Measurements from ENCODE around the gene SLC35E3. TPM values are rescaled to one million over a fixed set of nuclear protein-coding genes. Genes with fewer than 3 reads are reported as not detected.

Gene SLC35E3
- total RNA-seq, 1 experiment from 2014 or later = 4.9 TPM

DNA sequence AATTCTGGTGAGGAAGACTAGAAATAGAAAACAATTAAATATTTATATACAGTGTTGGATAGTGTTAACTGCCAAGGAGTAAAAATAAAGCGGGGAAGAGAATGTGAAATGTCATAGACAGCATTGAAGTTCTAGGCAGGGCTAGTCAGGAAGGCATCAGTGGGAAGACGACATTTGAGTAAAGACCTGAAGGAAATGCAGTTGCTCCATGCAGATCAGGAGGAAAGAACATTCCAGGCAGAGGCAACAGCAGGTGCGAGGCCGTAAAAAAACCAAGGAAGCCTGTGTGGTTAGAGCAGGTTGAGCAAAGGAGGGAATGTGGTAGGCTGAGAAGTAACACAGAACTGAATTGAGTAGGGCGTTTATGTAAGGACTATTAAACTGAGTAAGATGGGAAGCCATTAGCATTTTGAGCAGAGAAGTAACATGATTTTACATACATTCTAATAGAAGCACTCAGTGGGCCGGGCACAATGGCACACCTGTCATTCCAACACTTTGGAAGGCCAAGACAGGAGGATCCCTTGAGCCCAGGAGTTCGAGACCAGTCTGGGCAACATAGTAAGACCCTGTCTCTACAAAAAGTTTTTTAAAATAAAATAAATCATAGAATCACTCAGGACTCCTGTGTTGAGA, 14.9 kb downstream of the SLC35E3 start:
- Histone ChIP-seq H3K9ac (ENCODE audit: low read length) (no peak overlapping the region), H3K79me2 (ENCODE audit: insufficient read depth, low read length) (no peaks in the 10 kb centered on the region), H3K36me3 (ENCODE audit: control insufficient read depth in 1 of 2, insufficient read depth in 2 of 2, low read length in 2 of 2) (peaks cover 3 to 4% of the 10 kb centered on the region in 2 experiments; a peak in 1 of 4 replicates), H4K20me1 (ENCODE audit: insufficient read depth) (no peaks in the 10 kb centered on the region), H3K4me2 (ENCODE audit: low read length) (no peak overlapping the region), H3K27ac (ENCODE audit: low read depth, low read length) (no peak overlapping the region), H3K27me3 (ENCODE audit: insufficient read depth, low read length) (no peaks in the 10 kb centered on the region), H3K9me2 (ENCODE audit: insufficient read depth) (no peaks in the 10 kb centered on the region), H3K9me3 (ENCODE audit: control insufficient read depth in 1 of 2, insufficient read depth in 1 of 2, low read depth in 1 of 2, low read length in 2 of 2) (no peaks in the 10 kb centered on the region), H3K4me3 (replicated peaks in 1 of 2; ENCODE audit: low read depth in 1 of 2, low read length in 2 of 2) (no peak overlapping the region), H3K4me1 (ENCODE audit: control insufficient read depth in 1 of 2, insufficient read depth in 2 of 2, low read length in 2 of 2) (no peaks in the 10 kb centered on the region), H2AFZ (ENCODE audit: low read depth, low read length, poor library complexity, severe bottlenecking) (no peak overlapping the region)
- RAD21 ChIA-PET (ENCODE audit: low non-redundant PET in 1 of 2, low total read pairs in 2 of 2, uncharacterized antibody in 2 of 2, unreplicated experiment in 2 of 2) = no interaction called here
- TF ChIP-seq EGR1 (IDR thresholded peaks at IDR 0.05; ENCODE audit: low read depth) (no peak), EZH2 (IDR thresholded peaks at IDR 0.05) (no peak), SP1 (IDR thresholded peaks at IDR 0.05; ENCODE audit: low read depth) (no peak), REST (IDR thresholded peaks at IDR 0.05; ENCODE audit: low read depth) (no peak), EZH2phosphoT487 (IDR thresholded peaks at IDR 0.05; ENCODE audit: borderline replicate concordance) (no peak), CEBPB (IDR thresholded peaks at IDR 0.05; ENCODE audit: low read depth) (no peak), TCF7L2 (IDR thresholded peaks at IDR 0.05; ENCODE audit: borderline replicate concordance, extremely low read depth, insufficient read depth, insufficient read length) (no peak), MAX (IDR thresholded peaks at IDR 0.05) (no peak), ATF3 (IDR thresholded peaks at IDR 0.05) (no peak), SIN3A (IDR thresholded peaks at IDR 0.05; ENCODE audit: low read depth) (no peak)
- POLR2A ChIA-PET = no interaction called here
- ATAC-seq (no peak), DNase-seq (ENCODE audit: low read depth, low spot score) (no peak)
- intact Hi-C loops (cut with micrococcal nuclease) = no loop called here
- BruUV-seq (replicated peaks) = no TSS peak
- CTCF ChIA-PET = no interaction called here

All from HCT116 (cell line).